ENCODE measurements around the gene SAMD9L.
"Not testable (repeated sequence)": the region's sequence is repeated elsewhere in the genome, so short reads cannot be mapped to it uniquely, and the experiment has no call there.

The SAMD9L gene

DNA sequence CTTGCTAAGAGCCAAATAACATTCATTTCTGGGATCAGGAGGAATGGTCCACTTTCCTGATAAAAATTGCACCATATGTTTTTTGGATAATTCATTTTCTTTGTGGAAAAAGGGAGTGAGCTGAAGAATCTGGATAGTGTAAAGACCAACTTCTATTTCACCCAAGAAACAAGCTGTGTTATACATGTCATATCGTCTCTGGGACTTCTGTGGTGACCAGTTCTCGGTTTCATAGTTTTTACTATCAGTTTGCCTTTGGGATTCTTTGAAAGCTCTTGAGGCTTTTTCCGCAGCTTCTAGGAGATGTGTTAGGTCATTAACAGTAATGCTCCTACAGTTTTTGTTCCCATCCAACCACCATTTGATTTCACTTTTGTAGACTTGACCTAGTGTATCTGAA is 16.0 kb downstream of the SAMD9L start:
- TF ChIP-seq, protein P1, sequence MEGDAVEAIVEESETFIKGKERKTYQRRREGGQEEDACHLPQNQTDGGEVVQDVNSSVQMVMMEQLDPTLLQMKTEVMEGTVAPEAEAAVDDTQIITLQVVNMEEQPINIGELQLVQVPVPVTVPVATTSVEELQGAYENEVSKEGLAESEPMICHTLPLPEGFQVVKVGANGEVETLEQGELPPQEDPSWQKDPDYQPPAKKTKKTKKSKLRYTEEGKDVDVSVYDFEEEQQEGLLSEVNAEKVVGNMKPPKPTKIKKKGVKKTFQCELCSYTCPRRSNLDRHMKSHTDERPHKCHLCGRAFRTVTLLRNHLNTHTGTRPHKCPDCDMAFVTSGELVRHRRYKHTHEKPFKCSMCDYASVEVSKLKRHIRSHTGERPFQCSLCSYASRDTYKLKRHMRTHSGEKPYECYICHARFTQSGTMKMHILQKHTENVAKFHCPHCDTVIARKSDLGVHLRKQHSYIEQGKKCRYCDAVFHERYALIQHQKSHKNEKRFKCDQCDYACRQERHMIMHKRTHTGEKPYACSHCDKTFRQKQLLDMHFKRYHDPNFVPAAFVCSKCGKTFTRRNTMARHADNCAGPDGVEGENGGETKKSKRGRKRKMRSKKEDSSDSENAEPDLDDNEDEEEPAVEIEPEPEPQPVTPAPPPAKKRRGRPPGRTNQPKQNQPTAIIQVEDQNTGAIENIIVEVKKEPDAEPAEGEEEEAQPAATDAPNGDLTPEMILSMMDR (IDR thresholded peaks at IDR 0.05; ENCODE audit: insufficient read depth, low read depth, low read length, missing control alignments) = no peak
- no peak for DNase-seq (ENCODE audit: low read depth)
- no peak overlapping the region for H3K4me3 ChIP-seq (ENCODE audit: low read depth, low read length)

DNA sequence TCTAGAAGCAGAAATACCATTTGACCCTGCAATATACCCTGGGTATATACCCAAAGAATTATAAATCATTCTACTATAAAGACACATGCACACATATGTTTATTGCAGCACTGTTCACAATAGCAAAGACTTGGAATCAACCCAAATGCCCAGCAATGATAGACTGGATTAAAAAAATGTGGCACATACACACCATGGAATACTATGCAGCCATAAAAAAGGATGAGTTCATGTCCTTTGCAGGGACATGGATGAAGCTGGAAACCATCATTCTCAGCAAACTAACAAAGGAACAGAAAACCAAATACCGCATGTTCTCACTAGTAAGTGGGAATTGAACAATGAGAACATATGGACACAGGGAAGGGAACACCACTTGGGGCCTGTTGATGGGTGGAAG is 21.2 kb downstream of the SAMD9L start:
- DNase-seq (ENCODE audit: low read depth); H3K4me3 ChIP-seq (ENCODE audit: low read depth, low read length): not testable (repeated sequence)

DNA sequence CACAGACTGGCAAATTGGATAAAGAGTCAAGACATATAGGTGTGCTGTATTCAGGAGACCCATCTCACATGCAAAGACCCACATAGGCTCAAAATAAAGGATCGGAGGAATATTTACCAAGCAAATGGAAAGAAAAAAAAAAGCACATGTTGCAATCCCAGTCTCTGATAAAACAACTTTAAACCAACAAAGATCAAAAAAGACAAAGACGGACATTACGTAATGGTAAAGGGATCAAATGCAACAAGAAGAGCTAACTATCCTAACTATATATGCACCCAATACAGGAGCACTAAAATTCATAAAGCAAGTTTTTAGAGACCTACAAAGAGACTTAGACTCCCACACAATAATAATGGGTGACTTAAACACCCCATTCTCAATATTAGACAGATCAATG is 24.7 kb downstream of the SAMD9L start:
- DNase-seq (ENCODE audit: low read depth); H3K4me3 ChIP-seq (ENCODE audit: low read depth, low read length): not testable (repeated sequence)

DNA sequence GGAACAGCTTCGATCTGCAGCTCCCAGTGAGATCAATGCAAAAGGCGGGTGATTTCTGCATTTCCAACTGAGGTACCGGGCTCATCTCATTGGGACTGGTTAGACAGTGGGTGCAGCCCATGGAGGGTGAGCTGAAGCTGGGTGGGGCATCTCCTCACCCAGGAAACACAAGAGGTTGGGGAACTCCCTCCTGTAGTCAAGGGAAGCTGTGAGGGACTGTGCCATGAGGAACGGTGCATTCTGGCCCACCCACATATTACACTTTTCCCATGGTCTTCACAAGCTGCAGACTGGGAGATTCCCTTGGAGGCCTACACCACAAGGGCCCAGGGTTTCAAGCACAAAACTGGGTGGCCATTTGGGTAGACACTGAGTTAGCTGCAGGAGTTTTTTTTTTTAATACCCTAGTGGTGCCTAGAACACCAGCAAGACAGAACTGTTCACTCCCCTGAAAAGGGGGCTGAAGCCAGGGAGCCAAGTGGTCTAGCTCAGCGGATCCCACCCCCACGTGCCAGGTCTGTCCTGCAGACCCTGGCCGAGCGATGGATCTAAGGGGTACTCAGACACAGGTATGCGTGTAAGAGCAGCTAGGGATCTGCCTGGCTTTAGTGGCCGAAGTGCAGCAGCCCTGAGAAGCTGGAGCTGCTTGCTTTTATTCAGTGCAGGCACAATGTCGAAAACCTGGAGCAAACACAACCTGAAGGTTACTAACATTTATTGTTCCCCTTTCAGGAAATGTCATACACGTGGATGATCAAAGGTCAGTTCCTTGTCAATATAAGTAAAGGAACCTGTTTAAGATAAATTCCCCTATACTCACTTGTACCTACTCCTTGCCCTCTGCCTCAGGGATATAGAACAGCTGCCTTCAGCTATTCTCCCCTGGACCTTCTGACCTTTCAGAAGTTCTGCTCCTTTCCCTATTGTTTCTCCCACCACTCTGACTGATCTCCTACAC is 27.3 kb downstream of the SAMD9L start:
- no peak overlapping the region for H3K4me3 ChIP-seq (ENCODE audit: low read depth, low read length)
- TF ChIP-seq, protein P1 (IDR thresholded peaks at IDR 0.05; ENCODE audit: insufficient read depth, low read depth, low read length, missing control alignments) = no peak
- no peak for DNase-seq (ENCODE audit: low read depth)

DNA sequence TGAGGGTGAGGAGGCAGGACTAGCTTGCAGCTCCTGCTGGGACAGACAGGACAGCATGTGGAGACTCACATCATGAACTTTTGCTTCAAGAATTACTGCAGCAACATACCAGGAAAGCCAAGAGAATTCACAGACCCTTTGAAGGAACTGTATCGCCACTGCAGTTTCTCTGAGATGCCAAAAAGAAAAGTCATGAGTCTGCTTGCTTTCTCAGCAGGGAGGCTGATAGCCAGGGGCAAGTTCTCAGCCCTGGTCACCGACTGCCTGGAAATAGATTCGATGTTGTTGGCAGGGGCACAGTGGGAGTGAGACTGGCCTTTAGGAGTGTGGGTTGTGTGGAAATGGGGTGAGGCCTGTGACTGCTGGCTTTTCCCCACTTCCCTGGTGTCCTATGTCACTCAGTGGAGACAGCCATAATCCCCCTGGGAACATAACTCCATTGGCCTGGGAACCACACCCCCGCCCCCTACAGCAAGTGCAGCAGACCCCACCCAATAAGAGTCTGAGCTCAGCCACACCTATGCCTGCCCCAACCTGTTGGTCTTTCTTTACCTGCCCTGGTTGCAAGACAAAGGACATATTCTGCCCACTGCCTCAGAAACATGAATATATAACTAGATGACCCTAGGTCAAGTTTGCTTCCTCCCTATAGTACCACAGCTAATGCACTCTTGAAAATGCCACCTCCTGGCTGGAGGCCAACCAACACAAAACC is 28.8 kb downstream of the SAMD9L start:
- DNase-seq (ENCODE audit: low read depth) = no peak
- TF ChIP-seq, protein P1 (IDR thresholded peaks at IDR 0.05; ENCODE audit: insufficient read depth, low read depth, low read length, missing control alignments) = no peak
- H3K4me3 ChIP-seq (ENCODE audit: low read depth, low read length) = no peak overlapping the region

DNA sequence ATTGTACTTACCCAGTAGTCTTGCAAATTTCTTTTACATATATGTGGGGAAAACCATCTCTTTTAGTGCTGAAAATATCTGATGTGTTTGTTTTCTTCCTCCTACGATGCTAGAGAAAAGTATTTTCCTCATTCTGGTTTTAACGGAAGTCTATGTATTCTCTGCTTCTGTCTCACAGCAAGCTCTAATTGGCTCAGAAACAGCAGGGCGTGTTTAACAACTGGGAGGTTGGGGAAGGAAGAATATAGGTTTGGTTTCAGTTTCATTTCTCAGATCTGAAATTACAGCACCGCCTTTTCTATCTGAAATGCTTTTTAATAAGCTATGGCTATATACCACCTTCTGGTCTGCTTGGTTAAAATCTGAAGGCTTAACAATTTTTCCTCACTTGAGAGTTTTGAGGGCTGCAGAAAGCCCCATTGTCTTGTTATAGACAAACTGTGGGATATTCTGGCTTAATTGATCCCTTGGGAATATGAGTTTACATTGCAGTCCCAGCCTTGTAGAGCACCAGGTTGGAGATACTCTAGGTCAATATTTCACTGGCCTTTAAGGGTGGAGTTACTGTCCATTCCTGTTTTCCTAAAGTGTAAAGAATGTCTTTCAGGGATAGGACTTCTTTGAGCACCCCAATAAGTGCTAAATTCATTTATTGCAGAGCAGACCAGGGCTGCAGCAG is 30.2 kb downstream of the SAMD9L start, which contains the start of gene SAMD9:
TSS of gene SAMD9 (minus strand) at position 128 of the 679 bp plus-strand sequence. CDS start 11,882 bp downstream, outside the sequence.
- H3K4me3 ChIP-seq (ENCODE audit: low read depth, low read length) = peak within 1 kb of the TSS; percentile 61
- peak; percentile 87 for DNase-seq (ENCODE audit: low read depth)
- TF ChIP-seq, protein P1 (IDR thresholded peaks at IDR 0.05; ENCODE audit: insufficient read depth, low read depth, low read length, missing control alignments) = no peak

DNA sequence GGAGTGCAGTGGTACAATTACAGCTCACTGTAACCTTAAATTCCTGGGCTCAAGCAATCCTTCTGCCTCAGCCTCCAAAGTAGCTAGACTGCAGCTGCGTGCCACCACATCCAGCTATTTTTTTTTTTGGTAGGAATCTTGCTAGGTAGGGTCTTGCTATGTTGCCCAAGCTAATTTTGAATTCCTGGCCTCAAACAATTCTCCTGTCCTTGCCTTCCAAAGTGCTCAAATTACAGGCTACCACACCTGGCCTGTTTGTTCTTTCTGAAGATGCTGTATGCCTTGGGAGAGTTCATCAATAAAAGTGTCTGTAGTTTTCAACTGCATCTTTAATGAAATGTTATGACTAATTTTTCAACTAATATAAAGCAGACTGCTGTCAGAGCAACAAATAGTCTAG is 30.9 kb downstream of the SAMD9L start:
- DNase-seq (ENCODE audit: low read depth) = no peak
- peak overlapping the region; percentile 61 for H3K4me3 ChIP-seq (ENCODE audit: low read depth, low read length)
- TF ChIP-seq, protein P1 (IDR thresholded peaks at IDR 0.05; ENCODE audit: insufficient read depth, low read depth, low read length, missing control alignments) = no peak
